Measurements from ENCODE around the gene NDUFA1. TPM values are rescaled to one million over a fixed set of nuclear protein-coding genes. Genes with fewer than 3 reads are reported as not detected.
"Not testable (repeated sequence)": the region's sequence is repeated elsewhere in the genome, so short reads cannot be mapped to it uniquely, and the experiment has no call there.

The NDUFA1 gene
- 227 TPM for polyA plus RNA-seq (2012; ENCODE audit: insufficient read depth, insufficient read length, low read depth)

DNA sequence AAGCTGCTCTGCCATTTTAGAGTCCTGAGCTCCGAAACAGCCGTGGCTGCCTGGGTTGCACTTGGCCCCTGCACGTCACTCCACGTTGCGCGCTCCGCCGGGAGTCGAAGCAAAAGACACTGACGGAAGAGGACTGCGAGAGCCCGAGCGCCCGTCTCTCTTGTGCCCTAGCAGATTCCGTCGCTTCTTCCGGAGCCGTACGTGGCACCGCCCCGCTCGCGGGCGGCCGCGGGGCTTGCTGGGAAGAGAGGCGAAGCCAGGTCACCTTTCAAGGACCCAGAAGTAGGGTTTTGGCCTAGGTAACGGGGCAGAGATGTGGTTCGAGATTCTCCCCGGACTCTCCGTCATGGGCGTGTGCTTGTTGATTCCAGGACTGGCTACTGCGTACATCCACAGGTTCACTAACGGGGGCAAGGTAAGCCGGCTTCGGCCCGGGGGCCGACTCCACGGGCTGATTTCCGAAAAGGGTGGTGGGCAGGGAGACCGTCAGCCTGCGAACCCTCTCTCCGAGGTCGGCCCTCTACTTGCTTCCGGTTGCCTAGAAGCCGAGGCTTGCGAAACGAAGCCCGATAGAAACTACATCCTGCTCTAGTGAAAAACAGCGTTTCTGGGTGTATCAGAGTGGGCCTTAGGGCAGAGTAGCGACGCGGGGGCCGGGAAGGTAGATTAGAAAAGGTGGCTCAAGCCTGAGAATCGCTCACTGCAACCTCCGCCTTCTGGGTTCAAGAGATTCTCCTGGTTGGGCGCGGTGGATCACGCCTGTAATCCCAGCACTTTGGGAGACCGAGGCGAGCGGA is at the start of gene NDUFA1, which contains the start of gene RNF113A:
Gene NDUFA1 (plus strand): TSS at position 234 of the 797 bp plus-strand sequence. CDS start 80 bp downstream, at position 314.
Gene RNF113A (minus strand): TSS at position 135 of the 797 bp plus-strand sequence. CDS start 120 bp downstream, at position 15.
- H3K4me3 ChIP-seq (ENCODE audit: low read depth, low read length): peak within 1 kb of the TSS; percentile 92
- H3K9me3 ChIP-seq: no peaks in the 10 kb centered on the region
- H3K27me3 ChIP-seq: no peaks in the 10 kb centered on the region
- TF ChIP-seq, protein P1, sequence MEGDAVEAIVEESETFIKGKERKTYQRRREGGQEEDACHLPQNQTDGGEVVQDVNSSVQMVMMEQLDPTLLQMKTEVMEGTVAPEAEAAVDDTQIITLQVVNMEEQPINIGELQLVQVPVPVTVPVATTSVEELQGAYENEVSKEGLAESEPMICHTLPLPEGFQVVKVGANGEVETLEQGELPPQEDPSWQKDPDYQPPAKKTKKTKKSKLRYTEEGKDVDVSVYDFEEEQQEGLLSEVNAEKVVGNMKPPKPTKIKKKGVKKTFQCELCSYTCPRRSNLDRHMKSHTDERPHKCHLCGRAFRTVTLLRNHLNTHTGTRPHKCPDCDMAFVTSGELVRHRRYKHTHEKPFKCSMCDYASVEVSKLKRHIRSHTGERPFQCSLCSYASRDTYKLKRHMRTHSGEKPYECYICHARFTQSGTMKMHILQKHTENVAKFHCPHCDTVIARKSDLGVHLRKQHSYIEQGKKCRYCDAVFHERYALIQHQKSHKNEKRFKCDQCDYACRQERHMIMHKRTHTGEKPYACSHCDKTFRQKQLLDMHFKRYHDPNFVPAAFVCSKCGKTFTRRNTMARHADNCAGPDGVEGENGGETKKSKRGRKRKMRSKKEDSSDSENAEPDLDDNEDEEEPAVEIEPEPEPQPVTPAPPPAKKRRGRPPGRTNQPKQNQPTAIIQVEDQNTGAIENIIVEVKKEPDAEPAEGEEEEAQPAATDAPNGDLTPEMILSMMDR (IDR thresholded peaks at IDR 0.05; ENCODE audit: low read depth, low read length): no peak
- no peaks in the 10 kb centered on the region for H3K4me1 ChIP-seq
- peaks cover 4% of the 10 kb centered on the region; the same call in 1 of the 2 replicates for H3K36me3 ChIP-seq
- peak; percentile 85 for DNase-seq

DNA sequence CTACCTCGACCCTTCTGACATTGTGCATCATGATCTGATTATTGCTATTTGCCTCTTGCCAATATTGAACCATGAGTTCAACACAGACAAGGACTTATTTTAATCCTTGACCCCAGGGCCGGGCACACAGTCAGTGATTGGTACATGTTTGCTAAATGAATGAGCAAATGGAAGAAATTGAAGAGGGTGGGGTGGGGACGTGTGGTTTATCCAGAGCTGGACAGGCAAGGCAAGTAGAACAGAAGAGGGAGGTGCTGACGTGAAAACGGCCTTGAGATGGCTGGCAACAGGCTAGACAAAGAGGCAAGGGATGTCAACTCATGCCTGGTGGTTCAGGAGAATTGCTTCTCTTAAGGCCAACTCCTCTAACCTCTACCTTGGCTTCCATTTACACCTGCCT is 47.4 kb upstream of the NDUFA1 start:
- H3K27me3 ChIP-seq; DNase-seq; H3K4me1 ChIP-seq; H3K4me3 ChIP-seq (ENCODE audit: low read depth, low read length); H3K36me3 ChIP-seq; H3K9me3 ChIP-seq: not testable (repeated sequence)

DNA sequence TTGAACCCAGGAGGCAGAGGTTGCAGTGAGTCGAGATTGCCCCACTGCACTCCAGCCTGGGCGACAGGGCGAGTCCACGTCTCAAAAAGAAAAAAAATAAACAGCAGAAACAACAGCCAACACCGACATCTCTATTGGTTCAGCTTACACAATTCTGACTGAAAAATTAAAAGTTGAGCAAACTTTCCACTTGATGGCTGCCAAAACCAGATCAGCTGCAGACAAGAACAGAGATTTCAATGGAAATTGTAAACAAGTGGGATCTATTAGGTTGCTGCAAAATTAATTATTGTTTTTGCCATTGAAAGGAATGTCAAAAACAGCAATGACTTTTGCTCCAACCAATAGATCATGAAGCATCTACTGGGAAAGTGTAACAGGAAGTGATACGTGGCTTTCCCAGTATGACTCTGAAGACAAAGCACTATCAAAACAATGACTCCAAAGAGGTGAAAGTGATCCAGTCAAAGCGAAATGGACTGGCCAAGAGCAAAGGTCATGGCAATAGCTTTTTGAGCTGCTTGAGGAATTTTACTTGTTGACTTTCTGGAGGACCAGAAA is 45.2 kb upstream of the NDUFA1 start:
- Histone ChIP-seq H3K36me3 (no peaks in the 10 kb centered on the region), H3K9me3 (no peaks in the 10 kb centered on the region), H3K4me1 (no peaks in the 10 kb centered on the region), H3K27me3 (no peaks in the 10 kb centered on the region), H3K4me3 (ENCODE audit: low read depth, low read length) (no peak overlapping the region)
- TF ChIP-seq, protein P1 (IDR thresholded peaks at IDR 0.05; ENCODE audit: low read depth, low read length): no peak
- no peak for DNase-seq

DNA sequence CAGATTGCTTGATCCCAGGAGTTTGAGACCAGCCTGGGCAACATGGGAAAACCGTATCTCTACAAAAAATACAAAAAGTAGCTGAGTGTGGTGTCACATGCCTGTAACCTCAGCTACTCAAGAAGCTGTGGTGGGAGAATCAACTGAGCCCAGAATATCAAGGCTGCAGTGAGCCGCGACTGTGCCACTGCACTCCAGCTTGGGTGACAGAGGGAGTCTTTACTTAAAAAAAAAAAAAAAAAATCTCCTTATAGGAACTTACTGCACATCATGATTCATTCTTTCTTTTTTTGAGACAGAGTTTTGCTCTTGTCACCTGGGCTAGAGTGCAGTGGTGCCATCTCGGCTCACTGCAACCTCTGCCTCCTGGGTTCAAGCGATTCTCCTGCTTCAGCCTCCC is 43.2 kb upstream of the NDUFA1 start:
- Histone ChIP-seq H3K4me1 (no peaks in the 10 kb centered on the region), H3K27me3 (no peaks in the 10 kb centered on the region), H3K36me3 (no peaks in the 10 kb centered on the region), H3K4me3 (ENCODE audit: low read depth, low read length) (no peak overlapping the region), H3K9me3 (no peaks in the 10 kb centered on the region)
- TF ChIP-seq, protein P1 (IDR thresholded peaks at IDR 0.05; ENCODE audit: low read depth, low read length): no peak
- no peak for DNase-seq

DNA sequence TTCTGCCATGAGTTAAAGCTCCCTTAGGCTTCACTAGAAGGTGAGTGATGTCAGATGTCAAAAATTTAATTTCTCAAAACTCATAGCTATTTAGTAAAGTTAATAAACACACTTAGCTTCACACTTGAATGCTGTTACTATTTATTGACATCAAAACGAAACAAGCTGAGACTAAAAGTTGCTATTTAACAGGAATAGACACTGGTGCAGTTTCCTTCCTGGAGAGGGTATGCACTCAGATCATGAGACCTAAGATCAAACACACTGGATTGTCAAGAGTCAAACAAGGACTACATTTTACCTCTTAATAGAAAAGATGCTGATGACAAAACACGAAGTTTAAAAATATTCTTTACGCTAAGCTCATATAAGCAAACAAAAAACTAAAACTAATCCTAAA is 37.7 kb upstream of the NDUFA1 start:
- Histone ChIP-seq H3K9me3 (no peaks in the 10 kb centered on the region), H3K27me3 (no peaks in the 10 kb centered on the region), H3K36me3 (peaks cover 5% of the 10 kb centered on the region), H3K4me3 (ENCODE audit: low read depth, low read length) (no peak overlapping the region), H3K4me1 (no peaks in the 10 kb centered on the region)
- TF ChIP-seq, protein P1 (IDR thresholded peaks at IDR 0.05; ENCODE audit: low read depth, low read length): no peak
- no peak for DNase-seq

DNA sequence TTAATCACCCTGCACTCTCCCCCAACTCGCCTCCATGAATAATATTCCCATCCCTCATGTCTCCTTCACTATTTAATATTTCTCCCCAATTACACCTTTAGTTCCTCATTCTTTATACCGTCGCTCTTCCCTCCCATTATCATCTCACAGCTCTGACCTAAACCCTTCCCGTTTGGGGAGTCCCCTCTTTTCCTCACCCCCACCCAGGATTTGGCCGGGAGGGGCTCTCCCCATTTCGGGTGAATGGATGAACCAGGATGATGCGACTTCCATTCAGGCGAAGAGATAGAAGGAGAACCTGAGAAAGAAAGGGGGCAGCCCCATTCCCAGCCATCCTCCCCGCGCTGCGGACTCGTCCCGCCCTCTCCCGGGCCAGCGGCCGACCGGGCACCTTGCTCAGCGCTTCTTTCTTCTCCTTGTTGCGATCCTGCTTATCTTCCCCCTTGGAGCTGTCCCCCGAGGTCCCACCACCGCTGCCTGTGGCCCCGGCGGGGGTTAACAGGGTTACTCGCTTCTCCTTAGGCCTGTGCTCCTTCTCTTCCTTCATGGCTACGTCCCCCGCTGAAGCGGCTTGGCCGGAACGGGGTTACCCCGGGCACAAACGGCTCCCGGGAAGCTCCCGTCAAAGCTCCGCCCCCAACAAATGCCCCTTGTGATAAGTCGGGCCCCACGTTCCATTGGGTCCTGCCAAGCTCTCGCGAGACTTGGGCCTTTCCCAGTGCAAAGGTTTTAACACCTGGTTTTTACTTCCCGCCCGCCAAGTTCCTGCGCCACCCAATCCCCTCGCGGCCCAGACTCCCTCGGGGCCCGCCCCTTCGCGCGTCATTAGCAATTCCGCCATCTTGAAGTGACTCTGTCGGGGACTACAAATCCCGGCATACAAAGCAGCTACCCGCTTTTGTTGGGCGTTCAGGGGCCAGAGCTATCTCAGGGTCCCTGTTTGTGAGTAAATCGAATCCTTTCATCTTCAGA is 19.0 kb upstream of the NDUFA1 start, which contains the start of gene UPF3B:
Gene UPF3B (minus strand): TSS at position 582 of the 972 bp plus-strand sequence. CDS start 35 bp downstream, at position 547.
- H3K27me3 ChIP-seq: no peaks in the 10 kb centered on the region
- H3K36me3 ChIP-seq: no peaks in the 10 kb centered on the region
- TF ChIP-seq, protein P1 (IDR thresholded peaks at IDR 0.05; ENCODE audit: low read depth, low read length): no peak
- peak; percentile 96 for DNase-seq
- H3K9me3 ChIP-seq: no peaks in the 10 kb centered on the region
- H3K4me1 ChIP-seq: no peaks in the 10 kb centered on the region
- peak within 1 kb of the TSS; percentile 89 for H3K4me3 ChIP-seq (ENCODE audit: low read depth, low read length)

All from BE2C (cell line).